Breast epithelium (tissue), 4 donors: ENCODE data around the gene MAGI3. TPM values are rescaled to one million over a fixed set of nuclear protein-coding genes. Genes with fewer than 3 reads are reported as not detected.

ENCODE experiments used
- DNase-seq, 2 donors: peaks; one replicate each; pipeline ENCODE4 v3.0.0-alpha.2; 2019; ENCODE audit warnings: low spot score in 2 of 2
- H3K27ac ChIP-seq, 2 donors: fragments of 200-600 bp; sonication (generic) in 1 of 2; one replicate each; pipeline ENCODE4 v1.5.1; 2016 to 2019; ENCODE audit warnings: mild to moderate bottlenecking in 1 of 2
- H3K27me3 ChIP-seq, 2 donors: fragments of 200-600 bp; sonication (generic) in 1 of 2; one replicate each; pipeline versions ENCODE4 v1.5.1 to v1.6.0; 2017 to 2019; ENCODE audit warnings: control low read depth in 1 of 2, mild to moderate bottlenecking in 1 of 2
- H3K36me3 ChIP-seq: fragments of 200-600 bp; one replicate; pipeline ENCODE4 v1.5.1; 2019
- H3K4me1 ChIP-seq, 2 donors: fragments of 200-600 bp; sonication (generic); one replicate each; pipeline ENCODE4 v1.5.1; 2016 to 2019; ENCODE audit warnings: control low read depth in 1 of 2
- H3K4me3 ChIP-seq, 3 donors: fragments of 200-600 bp; sonication (generic); 1 replicate in 2 of 3; 2 replicates in 1 of 3; pipeline ENCODE4 v1.5.1; 2016 to 2019; ENCODE audit warnings: mild to moderate bottlenecking in 3 of 3, moderate library complexity in 2 of 3
- H3K9me3 ChIP-seq, 2 donors: fragments of 200-600 bp; sonication (generic) in 1 of 2; one replicate each; pipeline ENCODE4 v1.5.1; 2016 to 2019; ENCODE audit warnings: control low read depth in 1 of 2
- CTCF ChIP-seq, 3 donors: fragments of 450-650 bp; IDR thresholded peaks; one replicate each; pipeline ENCODE4 v1.5.1; 2016 to 2017; ENCODE audit warnings: antibody characterized with exemption in 3 of 3, mild to moderate bottlenecking in 3 of 3, moderate library complexity in 3 of 3
- POLR2A ChIP-seq: fragments of 450-650 bp; IDR thresholded peaks from one replicate; pipeline ENCODE4 v1.6.1; 2016; ENCODE audit warnings: antibody characterized with exemption, mild to moderate bottlenecking, moderate library complexity
- POLR2AphosphoS5 ChIP-seq, 3 donors: sonication (generic); formaldehyde crosslinking; IDR thresholded peaks; one replicate each; pipeline ENCODE4 v1.6.1; 2017; ENCODE audit warnings: antibody characterized with exemption in 3 of 3
- intact Hi-C: fragments of 100-400 bp; cut with DNase I; formaldehyde crosslinking; loops from one replicate; pipeline ENCODE4 v1.15.1; 2023; ENCODE audit warnings: low total_unique reads
- total RNA-seq, 3 donors: library from RNA; depleted of rRNA; stranded (reverse); fragments of >200 nt; gene quantifications; one replicate each; pipeline ENCODE4 v1.1.0, GENCODE V29; 2016

Gene MAGI3
- total RNA-seq, 3 donors from 2014 or later = 14.9 to 66.9 (median 33.4) TPM

GRCh38 chr1:113370868-113371267 is 19.4 kb upstream of the MAGI3 start:
- H3K4me1 ChIP-seq = no peaks in the 10 kb centered on the region

GRCh38 chr1:113372546-113372945 is 17.8 kb upstream of the MAGI3 start:
- TF ChIP-seq POLR2AphosphoS5 (IDR thresholded peaks at IDR 0.05) = no peak
- no peak for TF ChIP-seq POLR2A
- TF ChIP-seq CTCF (IDR thresholded peaks at IDR 0.05) = no peak
- Histone ChIP-seq H3K4me3 (no peak overlapping the region), H3K27ac (no peak overlapping the region), H3K4me1 (no peaks in the 10 kb centered on the region), H3K27me3 (no peaks in the 10 kb centered on the region), H3K36me3 (no peaks in the 10 kb centered on the region), H3K9me3 (no peaks in the 10 kb centered on the region)
- no peak for DNase-seq
- intact Hi-C loops = no loop called here

More at GRCh38 chr1:113370868-113371267, 19.4 kb upstream of the MAGI3 start:
- intact Hi-C loops = no loop called here
- Histone ChIP-seq H3K27ac (no peak overlapping the region), H3K9me3 (no peaks in the 10 kb centered on the region), H3K36me3 (no peaks in the 10 kb centered on the region), H3K27me3 (no peaks in the 10 kb centered on the region), H3K4me3 (no peak overlapping the region)
- TF ChIP-seq POLR2A = no peak
- TF ChIP-seq CTCF (IDR thresholded peaks at IDR 0.05) = no peak
- TF ChIP-seq POLR2AphosphoS5 (IDR thresholded peaks at IDR 0.05) = no peak
- no peak for DNase-seq

GRCh38 chr1:113373644-113374043 is 16.7 kb upstream of the MAGI3 start:
- Histone ChIP-seq H3K4me1 (no peaks in the 10 kb centered on the region), H3K4me3 (no peak overlapping the region), H3K36me3 (no peaks in the 10 kb centered on the region), H3K9me3 (no peaks in the 10 kb centered on the region), H3K27ac (no peak overlapping the region), H3K27me3 (no peaks in the 10 kb centered on the region)
- DNase-seq = no peak
- intact Hi-C loops = no loop called here
- no peak for TF ChIP-seq CTCF (IDR thresholded peaks at IDR 0.05)
- TF ChIP-seq POLR2A = no peak
- TF ChIP-seq POLR2AphosphoS5 (IDR thresholded peaks at IDR 0.05) = no peak

GRCh38 chr1:113375878-113376277 is 14.4 kb upstream of the MAGI3 start:
- no peaks in the 10 kb centered on the region for H3K27me3 ChIP-seq
- intact Hi-C loops = no loop called here
- no peak overlapping the region for H3K27ac ChIP-seq
- DNase-seq = no peak
- no peaks in the 10 kb centered on the region for H3K9me3 ChIP-seq
- TF ChIP-seq CTCF (IDR thresholded peaks at IDR 0.05) (no peak), POLR2AphosphoS5 (IDR thresholded peaks at IDR 0.05) (no peak), POLR2A (no peak)
- H3K4me3 ChIP-seq = peak overlapping the region in 1 of 3 donors; percentile 24
- H3K4me1 ChIP-seq = no peaks in the 10 kb centered on the region
- no peaks in the 10 kb centered on the region for H3K36me3 ChIP-seq

GRCh38 chr1:113380075-113380474 is 10.2 kb upstream of the MAGI3 start:
- TF ChIP-seq POLR2AphosphoS5 (IDR thresholded peaks at IDR 0.05) (no peak), CTCF (IDR thresholded peaks at IDR 0.05) (no peak), POLR2A (no peak)
- intact Hi-C loops = no loop called here

More at GRCh38 chr1:113380075-113380474, 10.2 kb upstream of the MAGI3 start:
- no peaks in the 10 kb centered on the region for H3K27me3 ChIP-seq
- no peak for DNase-seq
- no peaks in the 10 kb centered on the region for H3K9me3 ChIP-seq
- no peak overlapping the region for H3K27ac ChIP-seq
- no peaks in the 10 kb centered on the region for H3K4me1 ChIP-seq
- no peak overlapping the region for H3K4me3 ChIP-seq
- H3K36me3 ChIP-seq = no peaks in the 10 kb centered on the region
